ENCODE results near the gene CDH4. TPM values are rescaled to one million over a fixed set of nuclear protein-coding genes. Genes with fewer than 3 reads are reported as not detected.

The CDH4 gene
- total and polyA plus RNA-seq, 2 of the 4 experiments (the other 2 are of a cell fraction): 1.6 to 3.5 TPM

- Histone ChIP-seq H4K20me1 (ENCODE audit: insufficient read depth, low read length) (no peaks in the 10 kb centered on the region), H3K27me3 (ENCODE audit: control insufficient read depth, insufficient read depth, low read length) (peaks cover 3% of the 10 kb centered on the region), H4K91ac (ENCODE audit: insufficient read depth, low read depth, low read length) (no peak overlapping the region), H2AK5ac (ENCODE audit: low read depth, low read length) (no peak overlapping the region), H3K4ac (ENCODE audit: low read depth, low read length) (no peak overlapping the region), H4K8ac (ENCODE audit: low read depth in 2 of 2, low read length in 2 of 2) (no peak overlapping the region), H3K79me1 (ENCODE audit: low read depth in 1 of 2, low read length in 2 of 2) (no peaks in the 10 kb centered on the region), H4K5ac (ENCODE audit: low read depth, low read length) (no peak overlapping the region), H2AK9ac (replicated peaks; ENCODE audit: low read depth, low read length, poor library complexity) (no peak overlapping the region), H3K56ac (ENCODE audit: extremely low read depth, insufficient read depth, low read length) (no peak overlapping the region), H3K36me3 (ENCODE audit: control insufficient read depth, insufficient read depth, low read length) (no peaks in the 10 kb centered on the region), H3K9me3 (ENCODE audit: control insufficient read depth, insufficient read depth, low read length) (no peaks in the 10 kb centered on the region), H3K27ac (ENCODE audit: insufficient read depth, low read length) (no peak overlapping the region), H3K4me2 (ENCODE audit: low read depth, low read length) (no peak overlapping the region), H3K23ac (ENCODE audit: low read depth, low read length) (no peak overlapping the region), H3K18ac (ENCODE audit: low read depth, low read length) (no peak overlapping the region), H3K4me1 (ENCODE audit: control insufficient read depth, insufficient read depth, low read length) (0 out of 2 replicates have a peak, but pooled peaks cover 2% of the 10 kb centered on the region), H3K14ac (replicated peaks; ENCODE audit: low read depth, low read length) (no peak overlapping the region), H3K9ac (ENCODE audit: low read depth, low read length) (no peak overlapping the region), H2BK5ac (ENCODE audit: low read depth, low read length, poor library complexity, severe bottlenecking) (no peak overlapping the region), H3K4me3 (ENCODE audit: insufficient read depth, low read depth, low read length) (no peak overlapping the region), H3K9me1 (ENCODE audit: insufficient read depth, low read length) (no peaks in the 10 kb centered on the region), H2BK120ac (ENCODE audit: low read depth, low read length) (no peak overlapping the region), H2AFZ (replicated peaks; ENCODE audit: low read length, poor library complexity) (no peak overlapping the region), H2BK15ac (ENCODE audit: low read depth, low read length) (no peak overlapping the region), H2BK20ac (ENCODE audit: low read depth, low read length) (no peak overlapping the region)
- TF ChIP-seq ELK1 (IDR thresholded peaks at IDR 0.05; ENCODE audit: borderline replicate concordance, low read depth, low read length) (no peak), MAFK (IDR thresholded peaks at IDR 0.05; ENCODE audit: low read depth, low read length) (no peak), BHLHE40 (IDR thresholded peaks at IDR 0.05; ENCODE audit: low read depth, low read length) (no peak)
- TF ChIP-seq, protein P1, sequence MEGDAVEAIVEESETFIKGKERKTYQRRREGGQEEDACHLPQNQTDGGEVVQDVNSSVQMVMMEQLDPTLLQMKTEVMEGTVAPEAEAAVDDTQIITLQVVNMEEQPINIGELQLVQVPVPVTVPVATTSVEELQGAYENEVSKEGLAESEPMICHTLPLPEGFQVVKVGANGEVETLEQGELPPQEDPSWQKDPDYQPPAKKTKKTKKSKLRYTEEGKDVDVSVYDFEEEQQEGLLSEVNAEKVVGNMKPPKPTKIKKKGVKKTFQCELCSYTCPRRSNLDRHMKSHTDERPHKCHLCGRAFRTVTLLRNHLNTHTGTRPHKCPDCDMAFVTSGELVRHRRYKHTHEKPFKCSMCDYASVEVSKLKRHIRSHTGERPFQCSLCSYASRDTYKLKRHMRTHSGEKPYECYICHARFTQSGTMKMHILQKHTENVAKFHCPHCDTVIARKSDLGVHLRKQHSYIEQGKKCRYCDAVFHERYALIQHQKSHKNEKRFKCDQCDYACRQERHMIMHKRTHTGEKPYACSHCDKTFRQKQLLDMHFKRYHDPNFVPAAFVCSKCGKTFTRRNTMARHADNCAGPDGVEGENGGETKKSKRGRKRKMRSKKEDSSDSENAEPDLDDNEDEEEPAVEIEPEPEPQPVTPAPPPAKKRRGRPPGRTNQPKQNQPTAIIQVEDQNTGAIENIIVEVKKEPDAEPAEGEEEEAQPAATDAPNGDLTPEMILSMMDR (conservative IDR thresholded peaks at IDR 0.05; ENCODE audit: low read depth, low read length): no peak
- ATAC-seq (ENCODE audit: low read depth) (no peak), DNase-seq (no peak)
- intact Hi-C loops (cut with micrococcal nuclease) (no loop called here), dilution Hi-C loops (cut with HindIII; ENCODE audit: low sequenced_read_pairs, unreplicated experiment) (no loop called here), in situ Hi-C loops (cut with MboI; ENCODE audit: low sequenced_read_pairs) (no loop called here)
- ChIA-PET CTCF (no interaction called here), POLR2A (ENCODE audit: unreplicated experiment) (no interaction called here)
- BruUV-seq (replicated peaks): no TSS peak
- WGBS, 2 experiments (ENCODE audit: extremely low coverage in 2 of 2, insufficient read length in 1 of 2): 97% methylated on average over 9 of the region's 10 CpGs; no CpG with 5 or more reads in 1 of the 2 experiments
Observed at GRCh38 chr20:61445741-61446140, 193.7 kb downstream of the CDH4 start.

All from IMR-90 (cell line).